H1 (cell line): ENCODE measurements around the gene FAM90A1. TPM values are rescaled to one million over a fixed set of nuclear protein-coding genes. Genes with fewer than 3 reads are reported as not detected.
"Not testable (repeated sequence)": the region's sequence is repeated elsewhere in the genome, so short reads cannot be mapped to it uniquely, and the experiment has no call there.

Experiments used
- CTCF ChIA-PET: fragments of 300-600 bp; sonication (Branson Sonifier 250); formaldehyde crosslinking; loops from one replicate; lab custom pipeline; 2021; ENCODE audit not compliant: partially characterized antibody; lab: Charles Lee
- POLR2A ChIA-PET: fragments of 300-600 bp; sonication (Branson Sonifier 250); formaldehyde crosslinking; loops from one replicate; lab custom pipeline; 2021; ENCODE audit warnings: inconsistent platforms; ENCODE audit not compliant: partially characterized antibody; lab: Charles Lee
- DNase-seq, 2 experiments: peaks; one replicate each; pipeline versions ENCODE4 v3.0.0 to v3.0.0-alpha.2; 2010 to 2022; ENCODE audit warnings: low spot score in 2 of 2, low read depth in 1 of 2, mixed read lengths in 1 of 2
- FAIRE-seq: peaks from 2 replicates; lab custom pipeline; 2011; peaks lifted over from hg19 to GRCh38; lab: Jason Lieb, UNC
- H2AFZ ChIP-seq: 2 replicates; pipeline ENCODE4 v1.8.1; 2012; ENCODE audit warnings: low read length, inconsistent platforms
- H2AK5ac ChIP-seq: 2 replicates; pipeline ENCODE4 v1.6.1; 2013; ENCODE audit warnings: low read depth, low read length
- H2BK120ac ChIP-seq: replicated peaks from 2 replicates; pipeline ENCODE3; 2013; ENCODE audit warnings: low read depth, low read length, inconsistent platforms
- H2BK12ac ChIP-seq: 2 replicates; pipeline ENCODE4 v1.6.1; 2013; ENCODE audit warnings: low read depth, low read length
- H2BK15ac ChIP-seq: 2 replicates; pipeline ENCODE4 v1.6.1; 2013; ENCODE audit warnings: low read length
- H2BK20ac ChIP-seq: 2 replicates; pipeline ENCODE4 v1.6.1; 2013; ENCODE audit warnings: low read length
- H2BK5ac ChIP-seq: 2 replicates; pipeline ENCODE4 v1.6.1; 2013; ENCODE audit warnings: low read depth, low read length
- H3K14ac ChIP-seq: 2 replicates; pipeline ENCODE4 v1.6.1; 2013; ENCODE audit warnings: inconsistent platforms; ENCODE audit not compliant: insufficient read length
- H3K18ac ChIP-seq: 2 replicates; pipeline ENCODE4 v1.6.1; 2013; ENCODE audit warnings: low read length; ENCODE audit errors: extremely low read depth
- H3K23ac ChIP-seq: 2 replicates; pipeline ENCODE4 v1.6.1; 2013; ENCODE audit warnings: inconsistent platforms; ENCODE audit not compliant: insufficient read length
- H3K23me2 ChIP-seq: 2 replicates; pipeline ENCODE4 v1.6.1; 2013; ENCODE audit warnings: low read depth, low read length
- H3K27ac ChIP-seq: 2 replicates; pipeline ENCODE4 v1.6.1; 2011; ENCODE audit warnings: low read depth, low read length, inconsistent platforms
- H3K27me3 ChIP-seq, 4 experiments: replicated peaks in 1 of 4; 1 replicate in 1 of 4; 2 replicates in 3 of 4; pipeline versions ENCODE4 v1.6.1 to v1.8.1; 2011 to 2013; ENCODE audit warnings: low read length in 3 of 4, mild to moderate bottlenecking in 3 of 4, inconsistent platforms in 2 of 4, mixed read lengths in 2 of 4, moderate library complexity in 1 of 4; ENCODE audit not compliant: control insufficient read depth in 3 of 4, insufficient read depth in 3 of 4; ENCODE audit errors: extremely low read depth in 1 of 4
- H3K36me3 ChIP-seq, 4 experiments: 2 replicates each; pipeline versions ENCODE4 v1.6.1 to v1.8.1; 2011 to 2013; ENCODE audit warnings: mild to moderate bottlenecking in 4 of 4, low read length in 3 of 4, moderate library complexity in 2 of 4, control low read depth in 1 of 4, inconsistent platforms in 1 of 4; ENCODE audit not compliant: insufficient read depth in 4 of 4, control insufficient read depth in 2 of 4
- H3K4ac ChIP-seq: replicated peaks from 2 replicates; pipeline ENCODE3; 2013; ENCODE audit warnings: low read length, low read depth, mixed read lengths, inconsistent platforms; ENCODE audit not compliant: insufficient read length
- H3K4me1 ChIP-seq, 4 experiments: replicated peaks in 1 of 4; 1 replicate in 1 of 4; 2 replicates in 3 of 4; pipeline versions ENCODE4 v1.6.1 to v1.8.1; 2011 to 2013; ENCODE audit warnings: low read length in 3 of 4, inconsistent platforms in 2 of 4, mixed read lengths in 1 of 4; ENCODE audit not compliant: insufficient read depth in 4 of 4, control insufficient read depth in 3 of 4
- H3K4me2 ChIP-seq, 2 experiments: 2 replicates each; pipeline versions ENCODE4 v1.6.1 to v1.8.1; 2011 to 2013; ENCODE audit warnings: low read depth in 2 of 2, low read length in 2 of 2, control low read depth in 1 of 2, inconsistent platforms in 1 of 2, mild to moderate bottlenecking in 1 of 2; ENCODE audit not compliant: insufficient read depth in 1 of 2
- H3K4me3 ChIP-seq, 4 experiments: fragments of 200-600, 300-600 bp in 1 of 4; sonication (generic), shearing (Covaris generic), sonication (Bioruptor Twin) in 1 of 4; 2 replicates each; pipeline versions ENCODE4 v1.5.1 to v1.8.1; 2011 to 2016; ENCODE audit warnings: low read length in 4 of 4, low read depth in 3 of 4, control low read depth in 2 of 4, inconsistent platforms in 2 of 4, mild to moderate bottlenecking in 2 of 4, mixed read lengths in 1 of 4, moderate library complexity in 1 of 4; ENCODE audit not compliant: insufficient read depth in 2 of 4; ENCODE audit errors: extremely low read depth in 1 of 4
- H3K56ac ChIP-seq: replicated peaks from 2 replicates; pipeline ENCODE3; 2013; ENCODE audit warnings: low read depth, mild to moderate bottlenecking, mixed read lengths, low read length, inconsistent platforms; ENCODE audit not compliant: insufficient read length
- H3K79me1 ChIP-seq: 2 replicates; pipeline ENCODE4 v1.6.1; 2013; ENCODE audit warnings: low read depth, low read length, control low read depth
- H3K79me2 ChIP-seq, 2 experiments: 2 replicates each; pipeline versions ENCODE4 v1.6.1 to v1.8.1; 2012 to 2013; ENCODE audit warnings: low read length in 2 of 2, mild to moderate bottlenecking in 2 of 2, inconsistent platforms in 1 of 2; ENCODE audit not compliant: insufficient read depth in 2 of 2, control insufficient read depth in 1 of 2
- H3K9ac ChIP-seq, 4 experiments: replicated peaks in 1 of 4; 1 replicate in 1 of 4; 2 replicates in 3 of 4; pipeline versions ENCODE4 v1.6.1 to v1.8.1; 2011 to 2013; ENCODE audit warnings: low read depth in 3 of 4, low read length in 3 of 4, control low read depth in 2 of 4, mild to moderate bottlenecking in 2 of 4, moderate library complexity in 2 of 4, inconsistent platforms in 1 of 4; ENCODE audit errors: extremely low read depth in 1 of 4
- H3K9me3 ChIP-seq, 2 experiments: 2 replicates each; pipeline versions ENCODE4 v1.6.1 to v1.8.1; 2012 to 2013; ENCODE audit warnings: mild to moderate bottlenecking in 2 of 2, moderate library complexity in 2 of 2, control low read depth in 1 of 2, inconsistent platforms in 1 of 2, low read depth in 1 of 2, low read length in 1 of 2, mixed read lengths in 1 of 2; ENCODE audit not compliant: insufficient read depth in 2 of 2
- H4K20me1 ChIP-seq, 2 experiments: replicated peaks in 1 of 2; 2 replicates each; pipeline versions ENCODE3 to v1.8.1; 2011 to 2013; ENCODE audit warnings: inconsistent platforms in 2 of 2, low read length in 2 of 2, mild to moderate bottlenecking in 1 of 2; ENCODE audit not compliant: insufficient read depth in 2 of 2, control insufficient read depth in 1 of 2
- H4K5ac ChIP-seq: 2 replicates; pipeline ENCODE4 v1.6.1; 2013; ENCODE audit warnings: low read length, low read depth, mixed read lengths, inconsistent platforms; ENCODE audit not compliant: insufficient read length
- H4K8ac ChIP-seq: 2 replicates; pipeline ENCODE4 v1.8.0; 2013; ENCODE audit warnings: mild to moderate bottlenecking, moderate library complexity, low read length, inconsistent platforms; ENCODE audit not compliant: insufficient read depth; ENCODE audit errors: extremely low read depth
- H4K91ac ChIP-seq: replicated peaks from 2 replicates; pipeline ENCODE3; 2013; ENCODE audit warnings: low read length, mixed read lengths, inconsistent platforms; ENCODE audit not compliant: insufficient read length
- WGBS, 2 experiments: shearing (Covaris generic) in 1 of 2; methylation state at CpG; one replicate each; pipeline versions ENCODE4 v1.1.6 to v1.1.7; 2013 to 2015; ENCODE audit warnings: low lambda C conversion rate in 2 of 2, mixed read lengths in 2 of 2, inconsistent platforms in 1 of 2, low coverage in 1 of 2, missing lambda C conversion rate in 1 of 2; ENCODE audit not compliant: insufficient replicate concordance in 2 of 2, insufficient coverage in 1 of 2, insufficient read length in 1 of 2; ENCODE audit errors: extremely low coverage in 1 of 2, missing lambda C conversion rate in 1 of 2; 5-methylcytosine and 5-hydroxymethylcytosine counted together
- polyA plus RNA-seq, 7 experiments: library from polyadenylated mRNA; depleted of rRNA in 3 of 7; stranded (reverse) in 5 of 7; unstranded in 2 of 7; fragments of >200 nt in 5 of 7; fragments of 200-250 nt in 2 of 7; gene quantifications; 1 replicate in 5 of 7; 2 replicates in 1 of 7; 4 replicates in 1 of 7; pipeline versions ENCODE4 v1.2.1 to v1.2.3, GENCODE V29; 2011 to 2013; ENCODE audit warnings: missing spikeins in 2 of 7, mixed read lengths in 2 of 7
- total RNA-seq: library from RNA; stranded (reverse); fragmentation: NEBNext Ultra II Directional; extraction: Animal tissue kit (Norgen Biotek cat#: 25700); gene quantifications from 2 replicates; pipeline ENCODE4 v1.2.1, GENCODE V29; 2021

The FAM90A1 gene
- total and polyA plus RNA-seq, 2 of the 8 experiments (the other 6 are each of a cell fraction or from before 2014, with no cell fraction given), result 0.21 TPM; not detected in 1

DNA sequence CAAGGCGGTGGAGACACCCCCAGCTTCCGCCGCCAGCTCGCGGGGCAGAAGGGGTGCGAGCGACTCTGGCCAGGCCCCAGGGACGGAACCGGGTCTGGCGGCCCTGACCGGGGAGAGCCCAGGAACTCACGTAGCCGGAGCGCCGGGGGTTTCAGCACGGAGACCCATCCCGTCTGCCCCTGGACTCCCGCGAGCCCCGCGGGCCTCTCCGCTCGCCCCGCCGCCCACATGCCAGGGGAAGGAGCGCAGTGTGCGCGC lies 15.1 kb upstream of the FAM90A1 start:
- Histone ChIP-seq H3K9ac (peak overlapping the region in 2 of 4 experiments; percentile 48 to 64; a peak in 5 of 7 replicates), H3K4me3 (peak overlapping the region; percentile 42 to 78 (median 55)), H3K4me2 (peak overlapping the region; percentile 68 to 69), H2BK5ac (0 out of 2 replicates have a peak overlapping the region, but pooled peaks have one; percentile 16)
- H2BK20ac ChIP-seq, H4K8ac ChIP-seq, H3K56ac ChIP-seq, H2BK15ac ChIP-seq, H3K9me3 ChIP-seq, H3K4ac ChIP-seq, FAIRE-seq, H3K23ac ChIP-seq, H2BK120ac ChIP-seq, H2AFZ ChIP-seq, H3K36me3 ChIP-seq, H3K4me1 ChIP-seq, H3K79me1 ChIP-seq, H3K14ac ChIP-seq, H4K5ac ChIP-seq, H3K23me2 ChIP-seq, H3K27me3 ChIP-seq, POLR2A ChIA-PET, H3K79me2 ChIP-seq, H2AK5ac ChIP-seq, H4K91ac ChIP-seq, H4K20me1 ChIP-seq, DNase-seq, H2BK12ac ChIP-seq, H3K18ac ChIP-seq, H3K27ac ChIP-seq, CTCF ChIA-PET: not testable (repeated sequence)
- WGBS, 2 experiments, result 0% methylated on average over 2 of the region's 28 CpGs; no CpG with 5 or more reads in 1 of the 2 experiments
